Stimulated activated naive B cell treated with anti-CD40 and anti-IgM and Interleukin-4, amounts not matched to agents 10 μg/mL and 1 μg/mL and 100 μg/mL, for 72 hours (primary cell): ENCODE data around the gene GPHB5.
"Not testable (repeated sequence)": the region's sequence is repeated elsewhere in the genome, so short reads cannot be mapped to it uniquely, and the experiment has no call there.

Experiments used
- ATAC-seq, 2 donors: fragments of 150-1000 bp; cut with Tn5 transposase; replicated peaks; 2 replicates each; pipeline ENCODE4 v1.10.0; 2021; ENCODE audit warnings: moderate library complexity in 1 of 2
- DNase-seq: peaks from one replicate; pipeline ENCODE4 v3.0.0; 2021
- H3K27ac Mint-ChIP-seq: one replicate; pipeline ENCODE4 v1.8.0; 2022; ENCODE audit warnings: mild to moderate bottlenecking, mixed read lengths
- H3K27me3 Mint-ChIP-seq, 2 donors: one replicate each; pipeline ENCODE4 v1.8.0; 2022; ENCODE audit warnings: mixed read lengths in 2 of 2
- H3K36me3 Mint-ChIP-seq, 2 donors: one replicate each; pipeline ENCODE4 v1.8.0; 2022; ENCODE audit warnings: mixed read lengths in 2 of 2, mild to moderate bottlenecking in 1 of 2
- H3K4me1 Mint-ChIP-seq, 2 donors: one replicate each; pipeline ENCODE4 v1.8.0; 2022; ENCODE audit warnings: mixed read lengths in 2 of 2, mild to moderate bottlenecking in 1 of 2
- H3K4me3 Mint-ChIP-seq, 2 donors: one replicate each; pipeline ENCODE4 v1.8.0; 2022; ENCODE audit warnings: mild to moderate bottlenecking in 2 of 2, mixed read lengths in 2 of 2, moderate library complexity in 1 of 2
- H3K9me3 Mint-ChIP-seq, 2 donors: one replicate each; pipeline ENCODE4 v1.8.0; 2022; ENCODE audit warnings: mixed read lengths in 2 of 2, mild to moderate bottlenecking in 1 of 2

GPHB5 gene

GRCh38 chr14:63304429-63304828 lies 14.3 kb downstream of the GPHB5 start:
- H3K9me3 Mint-ChIP-seq, H3K4me1 Mint-ChIP-seq, ATAC-seq, DNase-seq, H3K27ac Mint-ChIP-seq, H3K4me3 Mint-ChIP-seq, H3K36me3 Mint-ChIP-seq: not testable (repeated sequence)
- peaks cover 14 to 15% of the 10 kb centered on the region in 2 donors for H3K27me3 Mint-ChIP-seq

- Mint-ChIP-seq H3K4me3 (no peak overlapping the region), H3K27ac (no peak overlapping the region), H3K27me3 (peaks cover 7 to 19% of the 10 kb centered on the region in 2 donors), H3K9me3 (no peaks in the 10 kb centered on the region), H3K4me1 (no peaks in the 10 kb centered on the region), H3K36me3 (no peaks in the 10 kb centered on the region)
- DNase-seq, result no peak
- no peak for ATAC-seq
Observed at GRCh38 chr14:63301891-63302534, 16.7 kb downstream of the GPHB5 start.

GRCh38 chr14:63300854-63301253 lies 17.9 kb downstream of the GPHB5 start:
- peaks cover 7 to 19% of the 10 kb centered on the region in 2 donors for H3K27me3 Mint-ChIP-seq
- no peak overlapping the region for H3K27ac Mint-ChIP-seq
- no peaks in the 10 kb centered on the region for H3K9me3 Mint-ChIP-seq
- H3K4me3 Mint-ChIP-seq, result no peak overlapping the region
- H3K4me1 Mint-ChIP-seq, result no peaks in the 10 kb centered on the region
- no peaks in the 10 kb centered on the region for H3K36me3 Mint-ChIP-seq
- DNase-seq, result no peak
- no peak for ATAC-seq

- Mint-ChIP-seq H3K36me3 (no peaks in the 10 kb centered on the region), H3K9me3 (no peaks in the 10 kb centered on the region), H3K27ac (no peak overlapping the region), H3K4me3 (no peak overlapping the region), H3K27me3 (peaks cover 7 to 25% of the 10 kb centered on the region in 2 donors), H3K4me1 (peaks cover 0 to 4% of the 10 kb centered on the region in 2 donors)
- no peak for ATAC-seq
- no peak for DNase-seq
Observed at GRCh38 chr14:63299351-63300110, 19.2 kb downstream of the GPHB5 start.

- H3K9me3 Mint-ChIP-seq, result no peaks in the 10 kb centered on the region
- H3K4me3 Mint-ChIP-seq, result no peak overlapping the region
- no peak for DNase-seq
- no peaks in the 10 kb centered on the region for H3K36me3 Mint-ChIP-seq
- peaks cover 12 to 25% of the 10 kb centered on the region in 2 donors for H3K27me3 Mint-ChIP-seq
- H3K27ac Mint-ChIP-seq, result no peak overlapping the region
- H3K4me1 Mint-ChIP-seq, result peaks cover 0 to 4% of the 10 kb centered on the region in 2 donors
- ATAC-seq, result no peak
Observed at GRCh38 chr14:63297372-63298063, 21.2 kb downstream of the GPHB5 start.

GRCh38 chr14:63296060-63296563 lies 22.6 kb downstream of the GPHB5 start:
- H3K27me3 Mint-ChIP-seq, result peaks cover 15 to 24% of the 10 kb centered on the region in 2 donors
- no peak overlapping the region for H3K4me3 Mint-ChIP-seq
- ATAC-seq, result no peak
- peaks cover 0 to 4% of the 10 kb centered on the region in 2 donors for H3K4me1 Mint-ChIP-seq
- no peak overlapping the region for H3K27ac Mint-ChIP-seq
- no peaks in the 10 kb centered on the region for H3K9me3 Mint-ChIP-seq
- H3K36me3 Mint-ChIP-seq, result no peaks in the 10 kb centered on the region
- DNase-seq, result no peak

- H3K27me3 Mint-ChIP-seq, result peaks cover 21 to 28% of the 10 kb centered on the region in 2 donors
- DNase-seq (no peak), ATAC-seq (no peak)
- H3K4me3 Mint-ChIP-seq, result peak overlapping the region in 1 of 2 donors; percentile 36
- H3K9me3 Mint-ChIP-seq, result no peaks in the 10 kb centered on the region
- H3K27ac Mint-ChIP-seq, result no peak overlapping the region
- no peaks in the 10 kb centered on the region for H3K36me3 Mint-ChIP-seq
- H3K4me1 Mint-ChIP-seq, result peaks cover 0 to 4% of the 10 kb centered on the region in 2 donors
Observed at GRCh38 chr14:63295231-63295685, 23.5 kb downstream of the GPHB5 start.

- ATAC-seq, result no peak
- Mint-ChIP-seq H3K27me3 (peaks cover 21 to 24% of the 10 kb centered on the region in 2 donors), H3K9me3 (no peaks in the 10 kb centered on the region), H3K36me3 (no peaks in the 10 kb centered on the region), H3K27ac (no peak overlapping the region), H3K4me1 (peaks cover 0 to 4% of the 10 kb centered on the region in 2 donors), H3K4me3 (no peak overlapping the region)
- DNase-seq, result no peak
Observed at GRCh38 chr14:63292805-63293204, 25.9 kb downstream of the GPHB5 start.

- no peak overlapping the region for H3K4me3 Mint-ChIP-seq
- peaks cover 21 to 24% of the 10 kb centered on the region in 2 donors for H3K27me3 Mint-ChIP-seq
- no peaks in the 10 kb centered on the region for H3K36me3 Mint-ChIP-seq
- ATAC-seq, result no peak
- no peak overlapping the region for H3K27ac Mint-ChIP-seq
- no peaks in the 10 kb centered on the region for H3K9me3 Mint-ChIP-seq
- DNase-seq, result no peak
- H3K4me1 Mint-ChIP-seq, result peaks cover 0 to 4% of the 10 kb centered on the region in 2 donors
Observed at GRCh38 chr14:63290741-63291430, 27.8 kb downstream of the GPHB5 start.

GRCh38 chr14:63288853-63289252 lies 29.9 kb downstream of the GPHB5 start:
- H3K36me3 Mint-ChIP-seq, result no peaks in the 10 kb centered on the region
- ATAC-seq (no peak), DNase-seq (no peak)
- no peaks in the 10 kb centered on the region for H3K4me1 Mint-ChIP-seq
- peaks cover 15 to 21% of the 10 kb centered on the region in 2 donors for H3K27me3 Mint-ChIP-seq
- no peak overlapping the region for H3K4me3 Mint-ChIP-seq
- H3K9me3 Mint-ChIP-seq, result no peaks in the 10 kb centered on the region
- H3K27ac Mint-ChIP-seq, result no peak overlapping the region

GRCh38 chr14:63287666-63288483 lies 30.9 kb downstream of the GPHB5 start:
- no peak overlapping the region for H3K27ac Mint-ChIP-seq
- no peak for ATAC-seq
- H3K27me3 Mint-ChIP-seq, result peaks cover 15 to 19% of the 10 kb centered on the region in 2 donors
- no peaks in the 10 kb centered on the region for H3K4me1 Mint-ChIP-seq
- no peak for DNase-seq
- no peak overlapping the region for H3K4me3 Mint-ChIP-seq
- no peaks in the 10 kb centered on the region for H3K36me3 Mint-ChIP-seq
- H3K9me3 Mint-ChIP-seq, result no peaks in the 10 kb centered on the region

GRCh38 chr14:63286071-63286470 lies 32.7 kb downstream of the GPHB5 start:
- ATAC-seq (no peak), DNase-seq (no peak)
- peaks cover 5% of the 10 kb centered on the region in 2 donors for H3K27me3 Mint-ChIP-seq
- no peaks in the 10 kb centered on the region for H3K4me1 Mint-ChIP-seq
- no peaks in the 10 kb centered on the region for H3K9me3 Mint-ChIP-seq
- no peak overlapping the region for H3K4me3 Mint-ChIP-seq
- no peaks in the 10 kb centered on the region for H3K36me3 Mint-ChIP-seq
- H3K27ac Mint-ChIP-seq, result no peak overlapping the region

- no peak for ATAC-seq
- Mint-ChIP-seq H3K27me3 (peaks cover 5 to 6% of the 10 kb centered on the region in 2 donors), H3K36me3 (no peaks in the 10 kb centered on the region), H3K9me3 (no peaks in the 10 kb centered on the region), H3K4me1 (no peaks in the 10 kb centered on the region), H3K4me3 (no peak overlapping the region), H3K27ac (no peak overlapping the region)
- no peak for DNase-seq
Observed at GRCh38 chr14:63283884-63284248, 34.9 kb downstream of the GPHB5 start.
